NB4 (cell line): ENCODE results near the gene KCNAB1.

Experiments used
- MYC ChIP-seq: IDR thresholded peaks from 2 replicates; pipeline ENCODE4 v1.6.1; 2011; ENCODE audit warnings: low read depth, low read length
- POLR2A ChIP-seq: IDR thresholded peaks from 2 replicates; pipeline ENCODE4 v1.6.1; 2011; ENCODE audit warnings: mild to moderate bottlenecking; ENCODE audit not compliant: insufficient read length; ENCODE audit errors: extremely low read depth
- TF ChIP-seq, protein P1 (sequence below): IDR thresholded peaks from one replicate; pipeline ENCODE4 v1.5.1; 2012; ENCODE audit warnings: low read depth, low read length

- TF ChIP-seq POLR2A (peak; percentile 76), MYC (peak; percentile 60)
- TF ChIP-seq, protein P1, sequence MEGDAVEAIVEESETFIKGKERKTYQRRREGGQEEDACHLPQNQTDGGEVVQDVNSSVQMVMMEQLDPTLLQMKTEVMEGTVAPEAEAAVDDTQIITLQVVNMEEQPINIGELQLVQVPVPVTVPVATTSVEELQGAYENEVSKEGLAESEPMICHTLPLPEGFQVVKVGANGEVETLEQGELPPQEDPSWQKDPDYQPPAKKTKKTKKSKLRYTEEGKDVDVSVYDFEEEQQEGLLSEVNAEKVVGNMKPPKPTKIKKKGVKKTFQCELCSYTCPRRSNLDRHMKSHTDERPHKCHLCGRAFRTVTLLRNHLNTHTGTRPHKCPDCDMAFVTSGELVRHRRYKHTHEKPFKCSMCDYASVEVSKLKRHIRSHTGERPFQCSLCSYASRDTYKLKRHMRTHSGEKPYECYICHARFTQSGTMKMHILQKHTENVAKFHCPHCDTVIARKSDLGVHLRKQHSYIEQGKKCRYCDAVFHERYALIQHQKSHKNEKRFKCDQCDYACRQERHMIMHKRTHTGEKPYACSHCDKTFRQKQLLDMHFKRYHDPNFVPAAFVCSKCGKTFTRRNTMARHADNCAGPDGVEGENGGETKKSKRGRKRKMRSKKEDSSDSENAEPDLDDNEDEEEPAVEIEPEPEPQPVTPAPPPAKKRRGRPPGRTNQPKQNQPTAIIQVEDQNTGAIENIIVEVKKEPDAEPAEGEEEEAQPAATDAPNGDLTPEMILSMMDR = no peak
These were observed 434.7 kb downstream of the KCNAB1 start, which contains the start of gene SSR3 for GRCh38 chr3:156554842-156555687.
